Neural progenitor cell (in vitro differentiated cells): ENCODE data around the gene LRRTM3.

Source experiments
- EZH2 ChIP-seq: fragments of 200-600 bp; sonication (generic); IDR thresholded peaks from 2 replicates; pipeline ENCODE4 v1.6.1; 2017; ENCODE audit warnings: antibody characterized with exemption, mild to moderate bottlenecking, moderate library complexity
- EZH2phosphoT487 ChIP-seq: fragments of 200-600 bp; sonication (generic); IDR thresholded peaks from 2 replicates; pipeline ENCODE4 v1.6.1; 2017; ENCODE audit warnings: antibody characterized with exemption
- TF ChIP-seq, protein P1 (sequence below): fragments of 200-600 bp; sonication (generic); IDR thresholded peaks from 2 replicates; pipeline ENCODE4 v1.5.1; 2017; ENCODE audit warnings: antibody characterized with exemption, mild to moderate bottlenecking

DNA sequence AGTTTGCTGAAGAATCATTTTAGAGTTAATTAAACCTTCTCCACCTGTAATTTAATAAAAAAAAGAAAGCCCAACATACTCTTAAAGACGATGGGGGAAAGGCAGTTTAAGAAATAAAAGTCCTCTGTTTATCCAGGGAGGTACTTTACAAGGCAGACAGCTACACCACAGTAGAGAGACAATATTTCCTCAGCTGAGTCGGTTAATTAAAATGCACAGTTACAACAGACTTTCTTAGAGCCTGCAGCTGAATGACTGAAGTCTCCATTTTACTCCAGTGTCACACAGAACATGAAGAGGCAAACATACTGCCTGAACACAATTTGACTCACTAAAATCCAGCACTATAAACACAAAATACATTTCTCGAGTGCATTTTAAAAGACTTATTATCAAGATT lies 15.1 kb downstream of the LRRTM3 start:
- TF ChIP-seq, protein P1, sequence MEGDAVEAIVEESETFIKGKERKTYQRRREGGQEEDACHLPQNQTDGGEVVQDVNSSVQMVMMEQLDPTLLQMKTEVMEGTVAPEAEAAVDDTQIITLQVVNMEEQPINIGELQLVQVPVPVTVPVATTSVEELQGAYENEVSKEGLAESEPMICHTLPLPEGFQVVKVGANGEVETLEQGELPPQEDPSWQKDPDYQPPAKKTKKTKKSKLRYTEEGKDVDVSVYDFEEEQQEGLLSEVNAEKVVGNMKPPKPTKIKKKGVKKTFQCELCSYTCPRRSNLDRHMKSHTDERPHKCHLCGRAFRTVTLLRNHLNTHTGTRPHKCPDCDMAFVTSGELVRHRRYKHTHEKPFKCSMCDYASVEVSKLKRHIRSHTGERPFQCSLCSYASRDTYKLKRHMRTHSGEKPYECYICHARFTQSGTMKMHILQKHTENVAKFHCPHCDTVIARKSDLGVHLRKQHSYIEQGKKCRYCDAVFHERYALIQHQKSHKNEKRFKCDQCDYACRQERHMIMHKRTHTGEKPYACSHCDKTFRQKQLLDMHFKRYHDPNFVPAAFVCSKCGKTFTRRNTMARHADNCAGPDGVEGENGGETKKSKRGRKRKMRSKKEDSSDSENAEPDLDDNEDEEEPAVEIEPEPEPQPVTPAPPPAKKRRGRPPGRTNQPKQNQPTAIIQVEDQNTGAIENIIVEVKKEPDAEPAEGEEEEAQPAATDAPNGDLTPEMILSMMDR = no peak
- TF ChIP-seq EZH2 (no peak), EZH2phosphoT487 (no peak)
